ENCODE results near the gene MCC.

MCC gene

GRCh38 chr5:113048931-113049330 is 439.3 kb downstream of the MCC start:
- Histone ChIP-seq H3K27me3 (ENCODE audit: control insufficient read depth in 1 of 2, insufficient read depth in 1 of 2, low read length in 2 of 2) (no peaks in the 10 kb centered on the region), H2BK12ac (ENCODE audit: low read length in 2 of 2) (no peak overlapping the region), H3K4me2 (ENCODE audit: low read length, poor library complexity, severe bottlenecking) (no peak overlapping the region), H2BK15ac (ENCODE audit: low read depth, poor library complexity, severe bottlenecking) (no peak overlapping the region), H2AK5ac (ENCODE audit: low read length, severe bottlenecking) (no peak overlapping the region), H3K14ac (ENCODE audit: low read length in 2 of 2) (no peak overlapping the region), H2BK120ac (ENCODE audit: low read depth, low read length) (no peak overlapping the region), H4K91ac (ENCODE audit: low read length) (peak overlapping the region; percentile 18), H3K4me3 (ENCODE audit: insufficient read depth in 1 of 2, low read depth in 1 of 2, low read length in 2 of 2) (no peak overlapping the region), H3K9ac (ENCODE audit: low read length) (no peak overlapping the region), H2AFZ (ENCODE audit: low read depth, low read length) (no peak overlapping the region), H3K79me1 (replicated peaks; ENCODE audit: low read length, poor library complexity, severe bottlenecking) (no peaks in the 10 kb centered on the region), H3K4ac (ENCODE audit: low read depth in 1 of 2, low read length in 2 of 2) (no peak overlapping the region), H3K18ac (ENCODE audit: low read depth in 1 of 2, low read length in 2 of 2) (peak overlapping the region in 1 of 2 experiments; percentile 41), H3K9me3 (ENCODE audit: control insufficient read depth, low read length) (no peaks in the 10 kb centered on the region), H3K4me1 (ENCODE audit: control insufficient read depth, insufficient read depth, low read depth, low read length) (peaks cover 17% of the 10 kb centered on the region), H3K27ac (ENCODE audit: low read length, poor library complexity, severe bottlenecking) (no peak overlapping the region), H4K8ac (ENCODE audit: low read length) (no peak overlapping the region), H3K36me3 (ENCODE audit: control insufficient read depth in 1 of 2, insufficient read depth in 2 of 2, low read depth in 1 of 2, low read length in 2 of 2) (peaks cover 26 to 55% of the 10 kb centered on the region in 2 experiments), H3K23ac (ENCODE audit: low read length in 2 of 2) (no peak overlapping the region), H2BK5ac (ENCODE audit: low read depth, low read length, poor library complexity, severe bottlenecking) (no peak overlapping the region)
- WGBS: 96% methylated on average over 10 of the region's 10 CpGs
- no peak for DNase-seq

GRCh38 chr5:113047733-113048652 is 440.3 kb downstream of the MCC start:
- Histone ChIP-seq H3K23ac (ENCODE audit: low read length in 2 of 2) (no peak overlapping the region), H4K91ac (ENCODE audit: low read length) (no peak overlapping the region), H3K36me3 (ENCODE audit: control insufficient read depth in 1 of 2, insufficient read depth in 2 of 2, low read depth in 1 of 2, low read length in 2 of 2) (peaks cover 21 to 53% of the 10 kb centered on the region in 2 experiments), H3K9ac (ENCODE audit: low read length) (no peak overlapping the region), H3K14ac (ENCODE audit: low read length in 2 of 2) (no peak overlapping the region), H3K4ac (ENCODE audit: low read depth in 1 of 2, low read length in 2 of 2) (no peak overlapping the region), H3K9me3 (ENCODE audit: control insufficient read depth, low read length) (no peaks in the 10 kb centered on the region), H3K18ac (ENCODE audit: low read depth in 1 of 2, low read length in 2 of 2) (no peak overlapping the region), H3K27me3 (ENCODE audit: control insufficient read depth in 1 of 2, insufficient read depth in 1 of 2, low read length in 2 of 2) (no peaks in the 10 kb centered on the region), H3K79me1 (replicated peaks; ENCODE audit: low read length, poor library complexity, severe bottlenecking) (no peaks in the 10 kb centered on the region), H2BK120ac (ENCODE audit: low read depth, low read length) (no peak overlapping the region), H3K27ac (ENCODE audit: low read length, poor library complexity, severe bottlenecking) (no peak overlapping the region), H2AK5ac (ENCODE audit: low read length, severe bottlenecking) (no peak overlapping the region), H2BK5ac (ENCODE audit: low read depth, low read length, poor library complexity, severe bottlenecking) (no peak overlapping the region), H3K4me1 (ENCODE audit: control insufficient read depth, insufficient read depth, low read depth, low read length) (peaks cover 21% of the 10 kb centered on the region), H4K8ac (ENCODE audit: low read length) (no peak overlapping the region), H3K4me2 (ENCODE audit: low read length, poor library complexity, severe bottlenecking) (no peak overlapping the region), H3K4me3 (ENCODE audit: insufficient read depth in 1 of 2, low read depth in 1 of 2, low read length in 2 of 2) (no peak overlapping the region), H2AFZ (ENCODE audit: low read depth, low read length) (no peak overlapping the region), H2BK12ac (ENCODE audit: low read length in 2 of 2) (no peak overlapping the region), H2BK15ac (ENCODE audit: low read depth, poor library complexity, severe bottlenecking) (no peak overlapping the region)
- DNase-seq: no peak
- WGBS: 97% methylated on average over 7 of the region's 11 CpGs

- no peak overlapping the region for H2BK5ac ChIP-seq (ENCODE audit: low read depth, low read length, poor library complexity, severe bottlenecking)
- WGBS: 75% methylated on average over 2 of the region's 2 CpGs
- no peak overlapping the region for H3K9ac ChIP-seq (ENCODE audit: low read length)
- no peaks in the 10 kb centered on the region for H3K9me3 ChIP-seq (ENCODE audit: control insufficient read depth, low read length)
- H4K91ac ChIP-seq (ENCODE audit: low read length): no peak overlapping the region
- H3K23ac ChIP-seq (ENCODE audit: low read length in 2 of 2): no peak overlapping the region
- no peak overlapping the region for H2BK120ac ChIP-seq (ENCODE audit: low read depth, low read length)
- H3K18ac ChIP-seq (ENCODE audit: low read depth in 1 of 2, low read length in 2 of 2): no peak overlapping the region
- no peak overlapping the region for H3K4ac ChIP-seq (ENCODE audit: low read depth in 1 of 2, low read length in 2 of 2)
- no peak overlapping the region for H3K4me3 ChIP-seq (ENCODE audit: insufficient read depth in 1 of 2, low read depth in 1 of 2, low read length in 2 of 2)
- H3K4me2 ChIP-seq (ENCODE audit: low read length, poor library complexity, severe bottlenecking): no peak overlapping the region
- no peaks in the 10 kb centered on the region for H3K79me1 ChIP-seq (replicated peaks; ENCODE audit: low read length, poor library complexity, severe bottlenecking)
- H3K27ac ChIP-seq (ENCODE audit: low read length, poor library complexity, severe bottlenecking): no peak overlapping the region
- H2BK15ac ChIP-seq (ENCODE audit: low read depth, poor library complexity, severe bottlenecking): no peak overlapping the region
- no peak overlapping the region for H2BK12ac ChIP-seq (ENCODE audit: low read length in 2 of 2)
- peaks cover 21% of the 10 kb centered on the region for H3K4me1 ChIP-seq (ENCODE audit: control insufficient read depth, insufficient read depth, low read depth, low read length)
- H4K8ac ChIP-seq (ENCODE audit: low read length): no peak overlapping the region
- DNase-seq: no peak
- peak overlapping the region in 1 of 2 experiments; percentile 36 for H3K14ac ChIP-seq (ENCODE audit: low read length in 2 of 2)
- no peak overlapping the region for H2AFZ ChIP-seq (ENCODE audit: low read depth, low read length)
- peaks cover 20 to 50% of the 10 kb centered on the region in 2 experiments for H3K36me3 ChIP-seq (ENCODE audit: control insufficient read depth in 1 of 2, insufficient read depth in 2 of 2, low read depth in 1 of 2, low read length in 2 of 2)
- H3K27me3 ChIP-seq (ENCODE audit: control insufficient read depth in 1 of 2, insufficient read depth in 1 of 2, low read length in 2 of 2): no peaks in the 10 kb centered on the region
- peak overlapping the region; percentile 14 for H2AK5ac ChIP-seq (ENCODE audit: low read length, severe bottlenecking)
These were observed 441.0 kb downstream of the MCC start for GRCh38 chr5:113047234-113047633.

- DNase-seq: no peak
- H3K79me1 ChIP-seq (replicated peaks; ENCODE audit: low read length, poor library complexity, severe bottlenecking): no peaks in the 10 kb centered on the region
These were observed 443.3 kb downstream of the MCC start for GRCh38 chr5:113044776-113045465.

More at GRCh38 chr5:113044776-113045465, 443.3 kb downstream of the MCC start:
- no peaks in the 10 kb centered on the region for H3K27me3 ChIP-seq (ENCODE audit: control insufficient read depth in 1 of 2, insufficient read depth in 1 of 2, low read length in 2 of 2)
- no peak overlapping the region for H3K9ac ChIP-seq (ENCODE audit: low read length)
- H3K23ac ChIP-seq (ENCODE audit: low read length in 2 of 2): no peak overlapping the region
- no peak overlapping the region for H2BK15ac ChIP-seq (ENCODE audit: low read depth, poor library complexity, severe bottlenecking)
- H3K4ac ChIP-seq (ENCODE audit: low read depth in 1 of 2, low read length in 2 of 2): no peak overlapping the region
- H3K4me1 ChIP-seq (ENCODE audit: control insufficient read depth, insufficient read depth, low read depth, low read length): peaks cover 13% of the 10 kb centered on the region
- H3K14ac ChIP-seq (ENCODE audit: low read length in 2 of 2): no peak overlapping the region
- H3K18ac ChIP-seq (ENCODE audit: low read depth in 1 of 2, low read length in 2 of 2): no peak overlapping the region
- no peak overlapping the region for H3K27ac ChIP-seq (ENCODE audit: low read length, poor library complexity, severe bottlenecking)
- WGBS: 96% methylated on average over 10 of the region's 11 CpGs
- no peak overlapping the region for H4K8ac ChIP-seq (ENCODE audit: low read length)
- H2AK5ac ChIP-seq (ENCODE audit: low read length, severe bottlenecking): no peak overlapping the region
- peaks cover 22 to 54% of the 10 kb centered on the region in 2 experiments for H3K36me3 ChIP-seq (ENCODE audit: control insufficient read depth in 1 of 2, insufficient read depth in 2 of 2, low read depth in 1 of 2, low read length in 2 of 2)
- no peak overlapping the region for H4K91ac ChIP-seq (ENCODE audit: low read length)
- no peak overlapping the region for H2BK120ac ChIP-seq (ENCODE audit: low read depth, low read length)
- no peaks in the 10 kb centered on the region for H3K9me3 ChIP-seq (ENCODE audit: control insufficient read depth, low read length)
- no peak overlapping the region for H3K4me3 ChIP-seq (ENCODE audit: insufficient read depth in 1 of 2, low read depth in 1 of 2, low read length in 2 of 2)
- H2BK12ac ChIP-seq (ENCODE audit: low read length in 2 of 2): peak overlapping the region in 1 of 2 experiments; percentile 34
- no peak overlapping the region for H2AFZ ChIP-seq (ENCODE audit: low read depth, low read length)
- no peak overlapping the region for H2BK5ac ChIP-seq (ENCODE audit: low read depth, low read length, poor library complexity, severe bottlenecking)
- no peak overlapping the region for H3K4me2 ChIP-seq (ENCODE audit: low read length, poor library complexity, severe bottlenecking)
